Type B pancreatic cell (in vitro differentiated cells): ENCODE results near the gene MSRB3. TPM values are rescaled to one million over a fixed set of nuclear protein-coding genes. Genes with fewer than 3 reads are reported as not detected.

Experiments
- DNase-seq: peaks from one replicate; pipeline ENCODE4 v3.0.0; 2021; ENCODE audit warnings: mixed read lengths; ENCODE audit not compliant: unreplicated experiment; ENCODE audit errors: extremely low spot score
- H3K27ac Mint-ChIP-seq: 2 replicates; pipeline ENCODE4 v1.8.0; 2021; ENCODE audit warnings: mild to moderate bottlenecking, mixed read lengths
- H3K27me3 Mint-ChIP-seq: 2 replicates; pipeline ENCODE4 v1.8.0; 2021; ENCODE audit warnings: mixed read lengths
- H3K36me3 Mint-ChIP-seq: 2 replicates; pipeline ENCODE4 v1.8.0; 2021; ENCODE audit warnings: mixed read lengths
- H3K4me1 Mint-ChIP-seq: one replicate; pipeline ENCODE4 v1.8.0; 2021; ENCODE audit warnings: mixed read lengths; ENCODE audit not compliant: unreplicated experiment
- H3K4me3 Mint-ChIP-seq: 2 replicates; pipeline ENCODE4 v1.8.0; 2021; ENCODE audit warnings: mild to moderate bottlenecking, mixed read lengths
- H3K9me3 Mint-ChIP-seq: 2 replicates; pipeline ENCODE4 v1.8.0; 2021; ENCODE audit warnings: mixed read lengths
- total RNA-seq: library from RNA; stranded (reverse); gene quantifications from 2 replicates; pipeline ENCODE4 v1.2.1, GENCODE V29; 2021; ENCODE audit warnings: low replicate concordance
- TF ChIP-seq, protein P1 (sequence below): fragments of 200-600 bp; sonication (generic); conservative IDR thresholded peaks from 2 replicates; pipeline ENCODE4 v1.5.0; 2021; ENCODE audit warnings: antibody characterized with exemption, mild to moderate bottlenecking

Gene MSRB3
- total RNA-seq, 1 donor from 2014 or later = 12.8 TPM

- H3K4me1 Mint-ChIP-seq = peaks cover 6% of the 10 kb centered on the region
- H3K27me3 Mint-ChIP-seq = no peaks in the 10 kb centered on the region
- TF ChIP-seq, protein P1, sequence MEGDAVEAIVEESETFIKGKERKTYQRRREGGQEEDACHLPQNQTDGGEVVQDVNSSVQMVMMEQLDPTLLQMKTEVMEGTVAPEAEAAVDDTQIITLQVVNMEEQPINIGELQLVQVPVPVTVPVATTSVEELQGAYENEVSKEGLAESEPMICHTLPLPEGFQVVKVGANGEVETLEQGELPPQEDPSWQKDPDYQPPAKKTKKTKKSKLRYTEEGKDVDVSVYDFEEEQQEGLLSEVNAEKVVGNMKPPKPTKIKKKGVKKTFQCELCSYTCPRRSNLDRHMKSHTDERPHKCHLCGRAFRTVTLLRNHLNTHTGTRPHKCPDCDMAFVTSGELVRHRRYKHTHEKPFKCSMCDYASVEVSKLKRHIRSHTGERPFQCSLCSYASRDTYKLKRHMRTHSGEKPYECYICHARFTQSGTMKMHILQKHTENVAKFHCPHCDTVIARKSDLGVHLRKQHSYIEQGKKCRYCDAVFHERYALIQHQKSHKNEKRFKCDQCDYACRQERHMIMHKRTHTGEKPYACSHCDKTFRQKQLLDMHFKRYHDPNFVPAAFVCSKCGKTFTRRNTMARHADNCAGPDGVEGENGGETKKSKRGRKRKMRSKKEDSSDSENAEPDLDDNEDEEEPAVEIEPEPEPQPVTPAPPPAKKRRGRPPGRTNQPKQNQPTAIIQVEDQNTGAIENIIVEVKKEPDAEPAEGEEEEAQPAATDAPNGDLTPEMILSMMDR = no peak
- DNase-seq = no peak
- no peak overlapping the region for H3K27ac Mint-ChIP-seq
- H3K9me3 Mint-ChIP-seq = peaks cover 7% of the 10 kb centered on the region
- H3K4me3 Mint-ChIP-seq = no peak overlapping the region
- H3K36me3 Mint-ChIP-seq = peaks cover 8% of the 10 kb centered on the region
Observed at GRCh38 chr12:65488197-65488596, 209.7 kb downstream of the MSRB3 start.

GRCh38 chr12:65490250-65490649, 211.8 kb downstream of the MSRB3 start:
- Mint-ChIP-seq H3K4me1 (peaks cover 21% of the 10 kb centered on the region), H3K36me3 (peaks cover 2% of the 10 kb centered on the region), H3K4me3 (no peak overlapping the region), H3K9me3 (peaks cover 3% of the 10 kb centered on the region), H3K27me3 (no peaks in the 10 kb centered on the region), H3K27ac (no peak overlapping the region)
- no peak for DNase-seq
- TF ChIP-seq, protein P1 = no peak

GRCh38 chr12:65492998-65493912, 214.8 kb downstream of the MSRB3 start:
- no peak overlapping the region for H3K27ac Mint-ChIP-seq

DNA sequence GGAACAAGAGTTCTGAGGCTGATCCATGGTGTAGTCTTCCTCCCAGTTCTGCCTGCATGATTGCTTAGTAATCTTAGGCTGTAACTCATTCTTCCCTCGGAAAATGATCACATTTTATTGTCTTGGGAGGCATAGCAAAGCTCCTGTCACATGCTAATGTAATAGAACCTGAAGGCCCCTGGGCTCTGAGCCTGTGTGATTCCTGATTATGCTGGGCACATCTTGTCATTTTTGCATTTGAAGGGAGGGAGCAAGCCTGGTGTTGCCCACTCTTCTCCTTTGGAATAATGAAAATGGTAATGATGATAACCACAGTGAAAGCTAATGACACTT, 215.4 kb downstream of the MSRB3 start:
- no peaks in the 10 kb centered on the region for H3K9me3 Mint-ChIP-seq
- H3K27me3 Mint-ChIP-seq = peaks cover 5% of the 10 kb centered on the region
- H3K36me3 Mint-ChIP-seq = peaks cover 4% of the 10 kb centered on the region
- H3K4me3 Mint-ChIP-seq = no peak overlapping the region
- H3K27ac Mint-ChIP-seq = no peak overlapping the region
- no peak for DNase-seq
- peaks cover 38% of the 10 kb centered on the region for H3K4me1 Mint-ChIP-seq
- TF ChIP-seq, protein P1 = no peak

More at GRCh38 chr12:65492998-65493912, 214.8 kb downstream of the MSRB3 start:
- Mint-ChIP-seq H3K9me3 (no peaks in the 10 kb centered on the region), H3K36me3 (no peaks in the 10 kb centered on the region), H3K4me3 (no peak overlapping the region), H3K27me3 (no peaks in the 10 kb centered on the region), H3K4me1 (peaks cover 38% of the 10 kb centered on the region)
- DNase-seq = no peak
- TF ChIP-seq, protein P1 = no peak

DNA sequence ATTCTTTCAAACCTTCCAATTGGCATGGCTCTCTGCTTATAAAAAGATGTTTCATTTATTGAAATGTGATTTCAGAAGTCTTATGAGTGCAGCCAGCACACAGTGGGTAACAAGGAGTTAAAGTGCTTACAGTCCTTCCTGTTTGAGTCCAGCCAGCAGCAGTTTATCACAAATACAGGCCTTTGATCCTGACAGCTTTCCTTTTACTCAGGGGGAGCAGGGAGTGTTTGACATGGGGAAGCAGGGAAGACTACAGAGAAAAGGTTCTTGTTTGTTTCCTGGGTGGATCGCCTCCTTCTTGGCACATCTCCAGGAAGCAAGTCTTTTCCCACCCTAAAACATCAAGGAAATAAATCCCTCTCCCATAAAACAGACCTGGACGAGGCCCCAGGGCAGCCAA, 216.1 kb downstream of the MSRB3 start:
- Mint-ChIP-seq H3K9me3 (no peaks in the 10 kb centered on the region), H3K36me3 (peaks cover 4% of the 10 kb centered on the region), H3K27me3 (peaks cover 5% of the 10 kb centered on the region), H3K4me1 (peaks cover 38% of the 10 kb centered on the region), H3K27ac (no peak overlapping the region), H3K4me3 (no peak overlapping the region)
- TF ChIP-seq, protein P1 = no peak
- no peak for DNase-seq
